Glutamatergic neuron (in vitro differentiated cells): ENCODE data around the gene DMBT1. TPM values are rescaled to one million over a fixed set of nuclear protein-coding genes. Genes with fewer than 3 reads are reported as not detected.
A peak's percentile ranks its signal among the peaks of the same experiment; 100 is the strongest.

Experiments
- DNase-seq: peaks from one replicate; pipeline ENCODE4 v3.0.0; 2022
- H3K27ac Mint-ChIP-seq: one replicate; pipeline ENCODE4 v1.8.0; 2020; ENCODE audit warnings: mild to moderate bottlenecking, mixed read lengths, inconsistent platforms; ENCODE audit not compliant: unreplicated experiment
- H3K27me3 Mint-ChIP-seq: one replicate; pipeline ENCODE4 v1.8.0; 2020; ENCODE audit warnings: mild to moderate bottlenecking, moderate library complexity, mixed read lengths, inconsistent platforms; ENCODE audit not compliant: unreplicated experiment
- H3K36me3 Mint-ChIP-seq: one replicate; pipeline ENCODE4 v1.8.0; 2020; ENCODE audit warnings: mild to moderate bottlenecking, mixed read lengths, inconsistent platforms; ENCODE audit not compliant: unreplicated experiment
- H3K4me1 Mint-ChIP-seq: one replicate; pipeline ENCODE4 v1.8.0; 2020; ENCODE audit warnings: mild to moderate bottlenecking, low read depth, mixed read lengths, inconsistent platforms; ENCODE audit not compliant: unreplicated experiment
- H3K4me3 Mint-ChIP-seq: one replicate; pipeline ENCODE4 v1.8.0; 2020; ENCODE audit warnings: mild to moderate bottlenecking, mixed read lengths, inconsistent platforms; ENCODE audit not compliant: unreplicated experiment
- H3K9me3 Mint-ChIP-seq: one replicate; pipeline ENCODE4 v1.8.0; 2020; ENCODE audit warnings: mild to moderate bottlenecking, moderate library complexity, mixed read lengths, inconsistent platforms; ENCODE audit not compliant: unreplicated experiment
- CTCF ChIP-seq: fragments of 200-600 bp; sonication (generic); IDR thresholded peaks from one replicate; pipeline ENCODE4 v1.5.0; 2021; ENCODE audit not compliant: partially characterized antibody, unreplicated experiment
- total RNA-seq: library from RNA; stranded (reverse); fragmentation: NEBNext Ultra II Directional; extraction: Animal tissue kit (Norgen Biotek cat#: 25700); gene quantifications from one replicate; pipeline ENCODE4 v1.2.1, GENCODE V29; 2021; ENCODE audit not compliant: unreplicated experiment

The DMBT1 gene
- total RNA-seq, 1 donor from 2014 or later, result 0.17 TPM

- H3K27me3 Mint-ChIP-seq, result peaks cover 2% of the 10 kb centered on the region
Observed at GRCh38 chr10:122531939-122532338, 28.6 kb upstream of the DMBT1 start.

GRCh38 chr10:122532601-122533296, 27.8 kb upstream of the DMBT1 start:
- no peak overlapping the region for H3K27ac Mint-ChIP-seq
- peaks cover 5% of the 10 kb centered on the region for H3K36me3 Mint-ChIP-seq
- peaks cover 2% of the 10 kb centered on the region for H3K27me3 Mint-ChIP-seq
- no peak for DNase-seq
- H3K4me1 Mint-ChIP-seq, result peaks cover 3% of the 10 kb centered on the region
- H3K4me3 Mint-ChIP-seq, result no peak overlapping the region
- no peak for TF ChIP-seq CTCF
- no peaks in the 10 kb centered on the region for H3K9me3 Mint-ChIP-seq

More at GRCh38 chr10:122531939-122532338, 28.6 kb upstream of the DMBT1 start:
- Mint-ChIP-seq H3K9me3 (no peaks in the 10 kb centered on the region), H3K4me3 (no peak overlapping the region), H3K4me1 (peaks cover 6% of the 10 kb centered on the region), H3K36me3 (peaks cover 5% of the 10 kb centered on the region), H3K27ac (no peak overlapping the region)
- DNase-seq, result no peak
- no peak for TF ChIP-seq CTCF

DNA sequence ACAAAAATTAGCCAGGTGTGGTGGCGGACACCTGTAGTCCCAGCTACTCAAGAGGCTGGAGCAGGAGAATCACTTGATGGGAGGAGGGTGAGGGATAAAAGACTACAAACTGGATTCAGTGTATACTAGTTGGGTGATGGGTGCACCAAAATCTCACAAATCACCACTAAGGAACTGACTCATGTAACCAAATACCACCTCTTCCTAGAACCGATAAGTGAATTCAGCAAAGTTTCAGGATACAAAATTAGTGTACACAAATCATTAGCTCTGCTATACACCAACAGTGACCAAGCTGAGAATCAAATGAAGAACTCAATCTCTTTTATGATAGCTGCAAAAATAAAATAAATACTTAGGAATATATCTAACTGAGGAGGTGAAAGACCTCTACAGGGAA, 23.0 kb upstream of the DMBT1 start:
- H3K4me1 Mint-ChIP-seq, result peaks cover 3% of the 10 kb centered on the region
- H3K27ac Mint-ChIP-seq, result no peak overlapping the region
- H3K27me3 Mint-ChIP-seq, result peaks cover 2% of the 10 kb centered on the region
- no peak overlapping the region for H3K4me3 Mint-ChIP-seq
- no peak for TF ChIP-seq CTCF
- H3K36me3 Mint-ChIP-seq, result no peaks in the 10 kb centered on the region
- DNase-seq, result no peak
- no peaks in the 10 kb centered on the region for H3K9me3 Mint-ChIP-seq

GRCh38 chr10:122541541-122542002, 19.0 kb upstream of the DMBT1 start:
- TF ChIP-seq CTCF, result no peak
- peaks cover 14% of the 10 kb centered on the region for H3K4me1 Mint-ChIP-seq
- no peak overlapping the region for H3K27ac Mint-ChIP-seq
- peaks cover 8% of the 10 kb centered on the region for H3K9me3 Mint-ChIP-seq
- no peaks in the 10 kb centered on the region for H3K36me3 Mint-ChIP-seq
- no peaks in the 10 kb centered on the region for H3K27me3 Mint-ChIP-seq
- no peak overlapping the region for H3K4me3 Mint-ChIP-seq
- DNase-seq, result no peak

DNA sequence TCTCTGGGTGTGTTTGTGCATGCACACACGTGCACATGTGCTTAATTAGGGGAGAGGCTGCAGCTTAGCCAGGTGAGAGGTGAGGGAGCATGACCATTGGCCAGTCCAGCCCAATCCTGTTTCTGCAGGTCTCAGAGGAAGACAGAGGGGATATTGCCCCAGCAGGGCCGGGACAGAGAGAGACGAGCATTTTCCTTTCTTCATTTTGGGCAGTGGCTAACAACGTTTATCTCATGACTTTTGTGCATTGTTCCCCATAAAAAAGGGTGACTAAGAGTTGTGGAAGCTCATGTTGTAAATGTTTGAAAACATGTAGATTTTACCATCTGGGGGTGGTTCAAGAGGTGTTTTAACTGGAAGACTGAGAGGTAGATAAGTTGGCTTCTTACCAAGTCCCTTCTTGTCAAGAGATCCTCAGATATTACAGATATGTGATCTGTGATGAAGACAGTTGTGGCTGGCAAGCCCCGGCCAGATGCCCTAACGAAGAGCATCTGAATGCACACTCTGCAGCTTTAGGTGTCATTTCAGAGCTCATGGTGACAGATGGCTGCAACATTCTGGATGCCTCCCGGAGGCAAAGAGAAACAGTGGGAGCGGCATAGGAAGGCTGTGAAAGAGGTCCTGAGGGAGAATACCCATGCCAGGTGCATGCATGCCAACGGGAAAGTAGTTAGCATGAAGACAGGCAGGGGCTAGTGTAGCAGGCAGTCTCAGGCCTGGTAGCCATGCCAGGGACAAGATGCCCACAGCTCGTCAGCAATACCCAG, 16.7 kb upstream of the DMBT1 start:
- peak; percentile 32 for DNase-seq
- H3K27ac Mint-ChIP-seq, result peak overlapping the region; percentile 75
- peak overlapping the region; percentile 63 for H3K4me3 Mint-ChIP-seq
- TF ChIP-seq CTCF, result no peak
- no peaks in the 10 kb centered on the region for H3K36me3 Mint-ChIP-seq
- H3K4me1 Mint-ChIP-seq, result peaks cover 14% of the 10 kb centered on the region
- no peaks in the 10 kb centered on the region for H3K27me3 Mint-ChIP-seq
- peaks cover 8% of the 10 kb centered on the region for H3K9me3 Mint-ChIP-seq
